Stimulated activated CD8-positive, alpha-beta memory T cell treated with anti-CD3 and anti-CD28 coated beads, Interleukin-7, amount 100 ng/mL, for 1 hour (primary cell): ENCODE measurements around the gene CDHR5.

Experiments used
- DNase-seq, 2 donors: peaks; one replicate each; pipeline ENCODE4 v3.0.0-alpha.2; 2020; ENCODE audit warnings: low read depth in 2 of 2

Gene CDHR5

DNA sequence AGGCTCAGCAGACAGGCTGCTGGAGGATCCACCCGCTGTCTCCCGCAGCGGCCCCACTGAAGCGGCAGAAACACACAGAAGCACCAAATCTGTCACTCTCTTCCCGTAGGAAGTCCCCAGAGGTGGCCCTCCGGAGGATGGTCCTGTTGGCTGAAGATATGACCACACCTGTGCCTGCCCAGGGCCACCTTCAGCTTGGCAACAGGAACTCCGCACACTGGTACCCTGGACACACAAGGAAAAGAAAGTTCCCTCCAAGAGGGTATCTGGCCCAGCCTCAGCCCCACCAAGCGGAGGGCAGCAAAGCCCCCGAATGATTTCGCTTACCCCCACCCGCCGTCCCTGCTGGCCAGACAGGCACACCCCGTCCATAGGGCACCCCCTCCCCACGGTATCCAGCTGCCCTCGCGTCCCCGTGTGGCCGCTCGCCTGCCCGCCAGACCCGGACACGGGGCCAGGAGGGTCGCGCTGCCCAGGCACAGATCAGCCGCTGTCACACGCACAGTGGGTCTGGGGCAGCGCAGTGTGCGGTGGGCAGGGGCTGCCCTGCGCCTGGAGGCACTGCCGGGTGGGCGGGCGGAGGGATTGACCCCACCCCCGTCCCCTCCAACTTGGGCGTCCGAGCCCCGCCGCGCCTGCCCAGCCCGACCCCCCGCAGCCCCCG is 57.0 kb downstream of the CDHR5 start:
- DNase-seq = no peak

DNA sequence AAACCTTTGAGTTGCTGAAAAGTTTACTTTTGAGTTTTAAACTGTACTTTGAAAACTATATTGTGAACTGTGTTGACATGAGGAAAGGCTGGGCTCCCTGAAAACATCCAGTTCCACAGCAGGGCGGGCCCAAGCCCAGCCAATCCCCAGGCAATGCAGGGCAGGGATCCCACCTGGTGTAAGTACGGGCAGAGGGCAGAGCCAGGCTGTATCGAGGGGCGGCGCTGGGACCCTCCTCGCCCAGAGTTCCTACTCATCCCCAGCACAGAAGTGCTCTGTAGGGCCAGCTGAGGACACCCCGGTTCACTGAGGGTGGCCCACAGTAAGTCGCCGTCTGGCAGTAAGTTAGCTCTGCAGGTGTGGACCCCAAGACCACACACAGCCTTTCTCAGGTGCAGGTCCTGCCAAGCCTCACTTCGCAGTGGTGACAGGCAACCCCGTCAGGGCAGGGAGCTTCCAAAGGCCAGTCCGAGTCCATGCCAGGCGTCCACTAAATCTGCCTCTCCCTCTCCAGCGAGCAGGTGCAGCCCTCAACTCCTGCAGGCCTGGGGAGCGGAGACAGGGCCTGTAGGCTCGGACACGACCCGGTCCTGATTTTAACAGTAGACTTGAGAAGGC is 57.6 kb downstream of the CDHR5 start:
- DNase-seq = no peak
